22Rv1 (cell line): Measurements from ENCODE around the gene RFWD3.
"Not testable (repeated sequence)": the region's sequence is repeated elsewhere in the genome, so short reads cannot be mapped to it uniquely, and the experiment has no call there.

Experiments used
- H3K27ac ChIP-seq: fragments of 450-650 bp; 2 replicates; pipeline ENCODE4 v1.5.1; 2017
- ZFX ChIP-seq: fragments of 450-650 bp; IDR thresholded peaks from 2 replicates; pipeline ENCODE4 v1.6.1; 2017; ENCODE audit warnings: antibody characterized with exemption, borderline replicate concordance
- TF ChIP-seq, protein P1 (sequence below): fragments of 450-650 bp; IDR thresholded peaks from 2 replicates; pipeline ENCODE4 v1.5.1; 2017; ENCODE audit warnings: mild to moderate bottlenecking

Gene RFWD3

DNA sequence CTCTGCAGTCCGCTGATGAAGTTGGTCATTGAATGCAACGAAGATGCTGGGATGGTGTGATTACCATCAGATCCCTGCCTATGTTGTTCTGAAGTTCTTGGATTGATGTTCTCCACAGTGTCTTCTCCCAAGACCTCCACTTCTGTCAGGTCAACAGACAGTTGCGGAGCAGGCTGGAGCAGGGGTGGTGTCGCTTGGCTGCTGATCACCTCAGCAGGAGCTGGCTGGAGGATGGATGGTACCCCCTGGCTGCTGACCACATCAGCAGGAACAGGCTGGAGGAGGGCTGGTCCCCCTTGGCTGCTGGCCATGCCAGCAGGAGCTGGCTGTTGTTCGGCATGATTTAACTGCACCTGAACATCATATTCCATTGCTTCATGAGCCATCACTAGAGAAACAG lies 5.6 kb downstream of the RFWD3 start:
- no peak for TF ChIP-seq ZFX
- TF ChIP-seq, protein P1, sequence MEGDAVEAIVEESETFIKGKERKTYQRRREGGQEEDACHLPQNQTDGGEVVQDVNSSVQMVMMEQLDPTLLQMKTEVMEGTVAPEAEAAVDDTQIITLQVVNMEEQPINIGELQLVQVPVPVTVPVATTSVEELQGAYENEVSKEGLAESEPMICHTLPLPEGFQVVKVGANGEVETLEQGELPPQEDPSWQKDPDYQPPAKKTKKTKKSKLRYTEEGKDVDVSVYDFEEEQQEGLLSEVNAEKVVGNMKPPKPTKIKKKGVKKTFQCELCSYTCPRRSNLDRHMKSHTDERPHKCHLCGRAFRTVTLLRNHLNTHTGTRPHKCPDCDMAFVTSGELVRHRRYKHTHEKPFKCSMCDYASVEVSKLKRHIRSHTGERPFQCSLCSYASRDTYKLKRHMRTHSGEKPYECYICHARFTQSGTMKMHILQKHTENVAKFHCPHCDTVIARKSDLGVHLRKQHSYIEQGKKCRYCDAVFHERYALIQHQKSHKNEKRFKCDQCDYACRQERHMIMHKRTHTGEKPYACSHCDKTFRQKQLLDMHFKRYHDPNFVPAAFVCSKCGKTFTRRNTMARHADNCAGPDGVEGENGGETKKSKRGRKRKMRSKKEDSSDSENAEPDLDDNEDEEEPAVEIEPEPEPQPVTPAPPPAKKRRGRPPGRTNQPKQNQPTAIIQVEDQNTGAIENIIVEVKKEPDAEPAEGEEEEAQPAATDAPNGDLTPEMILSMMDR = no peak
- no peak overlapping the region for H3K27ac ChIP-seq

DNA sequence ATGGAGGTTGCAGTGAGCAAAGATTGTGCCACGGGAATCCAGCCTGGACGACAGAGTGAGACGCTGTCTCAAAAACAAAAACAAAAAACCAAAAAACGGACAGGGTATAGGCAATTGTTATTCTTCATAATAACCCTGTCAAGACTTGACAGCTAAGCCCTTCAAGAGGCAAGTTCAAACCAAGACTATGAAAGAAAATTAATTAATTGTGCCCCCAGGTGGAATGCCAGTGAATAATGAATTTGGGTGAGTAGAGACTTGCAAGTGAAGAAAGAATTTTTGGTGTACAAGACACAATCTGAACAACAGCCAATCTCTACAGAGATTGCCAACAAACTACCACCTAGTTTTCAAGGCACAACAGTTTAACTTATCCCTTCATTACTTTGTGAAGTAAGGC lies 6.3 kb downstream of the RFWD3 start:
- TF ChIP-seq ZFX = no peak
- TF ChIP-seq, protein P1 = no peak

DNA sequence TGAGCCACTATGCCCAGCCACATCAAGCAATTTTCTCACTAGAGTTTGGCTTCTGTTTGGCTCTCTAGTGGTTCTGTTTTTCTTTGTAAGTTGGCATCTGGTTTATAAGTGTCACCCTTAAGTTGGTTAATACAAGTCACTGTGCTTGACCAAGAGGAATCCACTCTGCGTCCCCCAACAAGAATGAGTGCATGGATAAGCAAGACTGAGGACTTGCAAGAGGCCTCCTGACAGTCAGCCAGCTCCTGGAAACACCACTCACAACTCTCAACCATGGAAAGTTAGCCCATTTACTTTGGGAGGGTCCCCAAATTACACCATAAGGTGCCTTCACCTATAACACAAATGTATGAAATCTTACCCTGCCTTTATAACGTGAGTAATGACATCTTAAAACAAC lies 7.6 kb downstream of the RFWD3 start:
- TF ChIP-seq ZFX = no peak
- TF ChIP-seq, protein P1 = no peak
- H3K27ac ChIP-seq = no peak overlapping the region

More for the DNA sequence above, 6.3 kb downstream of the RFWD3 start:
- no peak overlapping the region for H3K27ac ChIP-seq

DNA sequence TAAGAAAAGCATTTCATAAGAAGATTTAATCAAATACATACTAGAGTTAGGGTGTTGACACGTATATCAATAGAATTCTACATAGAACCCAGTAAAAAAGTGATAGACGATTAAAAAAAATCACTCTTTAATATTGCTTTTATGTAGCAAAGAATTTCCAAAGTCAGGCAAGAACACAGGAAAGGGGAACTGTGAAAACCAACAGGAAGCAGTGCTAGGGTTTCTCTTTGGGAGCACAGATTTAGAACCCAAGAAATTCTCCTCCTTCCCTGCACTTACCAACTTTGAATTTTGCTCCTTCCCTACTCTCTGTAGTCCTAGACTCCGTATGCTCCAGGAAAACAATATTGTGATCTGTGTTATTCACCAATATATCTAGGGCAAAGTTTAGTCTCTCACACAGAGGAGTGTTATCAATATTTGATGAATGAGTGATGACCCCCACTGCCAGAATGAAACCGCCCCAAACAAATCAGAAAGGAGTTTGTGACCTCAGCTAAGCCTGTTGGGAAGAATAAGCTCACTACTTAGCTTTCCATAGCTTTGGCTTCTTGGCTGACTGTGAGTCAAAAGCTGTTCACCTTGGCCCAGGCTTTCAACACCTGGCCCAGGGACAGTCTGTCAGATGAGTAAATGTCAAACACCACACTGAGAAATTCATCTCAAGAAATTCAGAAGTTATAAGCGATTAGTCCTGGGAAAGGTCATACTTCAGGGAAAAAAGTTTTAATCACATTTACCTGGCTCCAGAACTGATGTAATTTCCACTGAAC lies 8.6 kb downstream of the RFWD3 start:
- no peak overlapping the region for H3K27ac ChIP-seq
- TF ChIP-seq, protein P1 = no peak
- TF ChIP-seq ZFX = no peak

DNA sequence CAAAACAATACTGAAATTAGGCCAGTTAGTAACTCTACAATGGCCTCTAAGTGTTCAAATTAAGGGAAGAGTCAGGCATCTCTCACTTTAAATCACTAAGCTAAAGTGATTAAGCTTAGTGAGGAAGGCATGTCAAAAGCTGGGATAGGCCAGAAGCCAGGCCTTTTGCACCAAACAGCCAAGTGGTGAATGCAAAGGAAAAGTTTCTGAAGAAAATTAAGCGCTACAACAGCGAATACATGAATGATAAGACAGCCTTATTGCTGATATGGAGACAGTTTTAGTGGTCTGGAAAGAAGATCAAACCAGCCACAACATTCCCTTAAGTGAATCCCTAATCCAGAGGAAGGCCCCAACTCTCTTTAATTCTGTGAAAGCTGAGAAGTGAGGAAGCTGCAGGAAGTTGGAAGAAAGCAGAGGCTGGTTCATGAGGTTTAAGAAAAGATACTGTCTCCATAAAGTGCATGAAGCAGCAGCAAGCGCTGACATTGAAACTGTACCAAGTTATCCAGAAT lies 12.1 kb downstream of the RFWD3 start:
- H3K27ac ChIP-seq = no peak overlapping the region
- TF ChIP-seq ZFX = no peak
- TF ChIP-seq, protein P1 = no peak

DNA sequence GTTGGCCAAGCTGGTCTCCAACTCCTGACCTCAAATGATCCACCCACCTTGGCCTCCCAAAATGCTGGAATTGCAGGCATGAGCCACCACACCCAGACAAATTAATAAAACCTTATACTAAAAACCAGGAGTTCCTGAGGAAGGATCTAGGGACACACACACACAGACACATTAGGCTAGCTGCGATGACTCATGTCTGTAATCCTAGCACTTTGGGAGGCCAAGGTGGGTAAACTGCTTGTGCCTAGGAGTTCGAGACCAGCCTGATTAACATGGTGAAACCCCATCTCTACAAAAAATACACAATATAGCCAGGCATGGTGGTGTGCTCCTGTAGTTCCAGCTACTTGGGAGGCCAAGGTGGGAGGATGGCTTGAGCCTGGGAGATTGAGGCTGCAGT lies 13.8 kb downstream of the RFWD3 start:
- H3K27ac ChIP-seq = not testable (repeated sequence)

DNA sequence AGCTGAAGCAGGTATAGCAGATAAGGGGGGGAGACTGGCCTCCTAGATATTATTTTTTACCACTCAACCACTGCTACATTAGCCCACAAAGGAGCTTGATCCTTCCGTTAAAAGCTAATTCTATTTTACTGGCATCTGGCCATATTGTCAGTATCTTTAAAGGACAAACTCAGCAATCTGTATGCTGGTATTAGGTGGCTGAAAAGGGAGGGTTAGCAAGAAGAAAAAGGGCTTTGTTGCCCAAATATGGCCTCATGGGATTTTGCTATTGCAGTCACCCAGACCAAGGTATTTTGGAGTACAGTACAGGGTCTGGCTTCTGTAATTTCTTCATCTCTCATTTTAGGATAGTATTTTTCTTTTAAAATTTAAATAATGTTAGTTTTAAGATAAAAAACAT lies 14.4 kb downstream of the RFWD3 start:
- no peak overlapping the region for H3K27ac ChIP-seq
- TF ChIP-seq, protein P1 = no peak
- TF ChIP-seq ZFX = no peak

DNA sequence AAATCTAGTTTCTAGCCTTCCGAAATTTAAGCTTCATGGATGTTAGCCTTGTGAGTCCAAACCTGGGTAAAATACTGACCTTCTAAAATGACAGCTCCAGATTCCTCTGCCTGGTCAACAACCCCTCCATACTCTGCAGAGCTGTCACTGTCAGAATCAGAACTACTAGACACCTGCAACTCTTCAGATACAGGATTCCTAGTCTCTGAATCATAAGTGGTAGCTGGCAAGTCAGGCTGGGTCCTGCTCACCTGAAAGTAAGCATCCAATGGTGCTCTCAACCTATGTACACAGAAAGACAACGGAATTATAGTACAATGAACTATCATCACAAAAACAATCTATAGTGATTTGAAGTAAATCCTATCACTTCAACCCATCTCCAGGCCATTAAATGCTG lies 14.8 kb downstream of the RFWD3 start:
- TF ChIP-seq, protein P1 = no peak
- TF ChIP-seq ZFX = no peak
- H3K27ac ChIP-seq = no peak overlapping the region
